H1 (cell line): ENCODE measurements around the gene ZNF618. TPM values are rescaled to one million over a fixed set of nuclear protein-coding genes. Genes with fewer than 3 reads are reported as not detected.

ENCODE experiments used
- CTCF ChIA-PET: fragments of 300-600 bp; sonication (Branson Sonifier 250); formaldehyde crosslinking; loops from one replicate; lab custom pipeline; 2021; ENCODE audit not compliant: partially characterized antibody; lab: Charles Lee
- POLR2A ChIA-PET: fragments of 300-600 bp; sonication (Branson Sonifier 250); formaldehyde crosslinking; loops from one replicate; lab custom pipeline; 2021; ENCODE audit warnings: inconsistent platforms; ENCODE audit not compliant: partially characterized antibody; lab: Charles Lee
- DNase-seq, 2 experiments: peaks; one replicate each; pipeline versions ENCODE4 v3.0.0 to v3.0.0-alpha.2; 2010 to 2022; ENCODE audit warnings: low spot score in 2 of 2, low read depth in 1 of 2, mixed read lengths in 1 of 2
- FAIRE-seq: peaks from 2 replicates; lab custom pipeline; 2011; peaks lifted over from hg19 to GRCh38; lab: Jason Lieb, UNC
- H2AFZ ChIP-seq: 2 replicates; pipeline ENCODE4 v1.8.1; 2012; ENCODE audit warnings: low read length, inconsistent platforms
- H2AK5ac ChIP-seq: 2 replicates; pipeline ENCODE4 v1.6.1; 2013; ENCODE audit warnings: low read depth, low read length
- H2BK120ac ChIP-seq: replicated peaks from 2 replicates; pipeline ENCODE3; 2013; ENCODE audit warnings: low read depth, low read length, inconsistent platforms
- H2BK12ac ChIP-seq: 2 replicates; pipeline ENCODE4 v1.6.1; 2013; ENCODE audit warnings: low read depth, low read length
- H2BK15ac ChIP-seq: 2 replicates; pipeline ENCODE4 v1.6.1; 2013; ENCODE audit warnings: low read length
- H2BK20ac ChIP-seq: 2 replicates; pipeline ENCODE4 v1.6.1; 2013; ENCODE audit warnings: low read length
- H2BK5ac ChIP-seq: 2 replicates; pipeline ENCODE4 v1.6.1; 2013; ENCODE audit warnings: low read depth, low read length
- H3K14ac ChIP-seq: 2 replicates; pipeline ENCODE4 v1.6.1; 2013; ENCODE audit warnings: inconsistent platforms; ENCODE audit not compliant: insufficient read length
- H3K18ac ChIP-seq: 2 replicates; pipeline ENCODE4 v1.6.1; 2013; ENCODE audit warnings: low read length; ENCODE audit errors: extremely low read depth
- H3K23ac ChIP-seq: 2 replicates; pipeline ENCODE4 v1.6.1; 2013; ENCODE audit warnings: inconsistent platforms; ENCODE audit not compliant: insufficient read length
- H3K23me2 ChIP-seq: 2 replicates; pipeline ENCODE4 v1.6.1; 2013; ENCODE audit warnings: low read depth, low read length
- H3K27ac ChIP-seq: 2 replicates; pipeline ENCODE4 v1.6.1; 2011; ENCODE audit warnings: low read depth, low read length, inconsistent platforms
- H3K27me3 ChIP-seq, 4 experiments: replicated peaks in 1 of 4; 1 replicate in 1 of 4; 2 replicates in 3 of 4; pipeline versions ENCODE4 v1.6.1 to v1.8.1; 2011 to 2013; ENCODE audit warnings: low read length in 3 of 4, mild to moderate bottlenecking in 3 of 4, inconsistent platforms in 2 of 4, mixed read lengths in 2 of 4, moderate library complexity in 1 of 4; ENCODE audit not compliant: control insufficient read depth in 3 of 4, insufficient read depth in 3 of 4; ENCODE audit errors: extremely low read depth in 1 of 4
- H3K36me3 ChIP-seq, 4 experiments: 2 replicates each; pipeline versions ENCODE4 v1.6.1 to v1.8.1; 2011 to 2013; ENCODE audit warnings: mild to moderate bottlenecking in 4 of 4, low read length in 3 of 4, moderate library complexity in 2 of 4, control low read depth in 1 of 4, inconsistent platforms in 1 of 4; ENCODE audit not compliant: insufficient read depth in 4 of 4, control insufficient read depth in 2 of 4
- H3K4ac ChIP-seq: replicated peaks from 2 replicates; pipeline ENCODE3; 2013; ENCODE audit warnings: low read length, low read depth, mixed read lengths, inconsistent platforms; ENCODE audit not compliant: insufficient read length
- H3K4me1 ChIP-seq, 4 experiments: replicated peaks in 1 of 4; 1 replicate in 1 of 4; 2 replicates in 3 of 4; pipeline versions ENCODE4 v1.6.1 to v1.8.1; 2011 to 2013; ENCODE audit warnings: low read length in 3 of 4, inconsistent platforms in 2 of 4, mixed read lengths in 1 of 4; ENCODE audit not compliant: insufficient read depth in 4 of 4, control insufficient read depth in 3 of 4
- H3K4me2 ChIP-seq, 2 experiments: 2 replicates each; pipeline versions ENCODE4 v1.6.1 to v1.8.1; 2011 to 2013; ENCODE audit warnings: low read depth in 2 of 2, low read length in 2 of 2, control low read depth in 1 of 2, inconsistent platforms in 1 of 2, mild to moderate bottlenecking in 1 of 2; ENCODE audit not compliant: insufficient read depth in 1 of 2
- H3K4me3 ChIP-seq, 4 experiments: fragments of 200-600, 300-600 bp in 1 of 4; sonication (generic), shearing (Covaris generic), sonication (Bioruptor Twin) in 1 of 4; 2 replicates each; pipeline versions ENCODE4 v1.5.1 to v1.8.1; 2011 to 2016; ENCODE audit warnings: low read length in 4 of 4, low read depth in 3 of 4, control low read depth in 2 of 4, inconsistent platforms in 2 of 4, mild to moderate bottlenecking in 2 of 4, mixed read lengths in 1 of 4, moderate library complexity in 1 of 4; ENCODE audit not compliant: insufficient read depth in 2 of 4; ENCODE audit errors: extremely low read depth in 1 of 4
- H3K56ac ChIP-seq: replicated peaks from 2 replicates; pipeline ENCODE3; 2013; ENCODE audit warnings: low read depth, mild to moderate bottlenecking, mixed read lengths, low read length, inconsistent platforms; ENCODE audit not compliant: insufficient read length
- H3K79me1 ChIP-seq: 2 replicates; pipeline ENCODE4 v1.6.1; 2013; ENCODE audit warnings: low read depth, low read length, control low read depth
- H3K79me2 ChIP-seq, 2 experiments: 2 replicates each; pipeline versions ENCODE4 v1.6.1 to v1.8.1; 2012 to 2013; ENCODE audit warnings: low read length in 2 of 2, mild to moderate bottlenecking in 2 of 2, inconsistent platforms in 1 of 2; ENCODE audit not compliant: insufficient read depth in 2 of 2, control insufficient read depth in 1 of 2
- H3K9ac ChIP-seq, 4 experiments: replicated peaks in 1 of 4; 1 replicate in 1 of 4; 2 replicates in 3 of 4; pipeline versions ENCODE4 v1.6.1 to v1.8.1; 2011 to 2013; ENCODE audit warnings: low read depth in 3 of 4, low read length in 3 of 4, control low read depth in 2 of 4, mild to moderate bottlenecking in 2 of 4, moderate library complexity in 2 of 4, inconsistent platforms in 1 of 4; ENCODE audit errors: extremely low read depth in 1 of 4
- H3K9me3 ChIP-seq, 2 experiments: 2 replicates each; pipeline versions ENCODE4 v1.6.1 to v1.8.1; 2012 to 2013; ENCODE audit warnings: mild to moderate bottlenecking in 2 of 2, moderate library complexity in 2 of 2, control low read depth in 1 of 2, inconsistent platforms in 1 of 2, low read depth in 1 of 2, low read length in 1 of 2, mixed read lengths in 1 of 2; ENCODE audit not compliant: insufficient read depth in 2 of 2
- H4K20me1 ChIP-seq, 2 experiments: replicated peaks in 1 of 2; 2 replicates each; pipeline versions ENCODE3 to v1.8.1; 2011 to 2013; ENCODE audit warnings: inconsistent platforms in 2 of 2, low read length in 2 of 2, mild to moderate bottlenecking in 1 of 2; ENCODE audit not compliant: insufficient read depth in 2 of 2, control insufficient read depth in 1 of 2
- H4K5ac ChIP-seq: 2 replicates; pipeline ENCODE4 v1.6.1; 2013; ENCODE audit warnings: low read length, low read depth, mixed read lengths, inconsistent platforms; ENCODE audit not compliant: insufficient read length
- H4K8ac ChIP-seq: 2 replicates; pipeline ENCODE4 v1.8.0; 2013; ENCODE audit warnings: mild to moderate bottlenecking, moderate library complexity, low read length, inconsistent platforms; ENCODE audit not compliant: insufficient read depth; ENCODE audit errors: extremely low read depth
- H4K91ac ChIP-seq: replicated peaks from 2 replicates; pipeline ENCODE3; 2013; ENCODE audit warnings: low read length, mixed read lengths, inconsistent platforms; ENCODE audit not compliant: insufficient read length
- CEBPB ChIP-seq: IDR thresholded peaks from 2 replicates; pipeline ENCODE4 v1.6.1; 2012; ENCODE audit warnings: low read depth, low read length
- HDAC6 ChIP-seq: IDR thresholded peaks from one replicate; pipeline ENCODE4 v1.7.1; 2012; ENCODE audit warnings: low read depth, mild to moderate bottlenecking, inconsistent platforms, low read length, moderate library complexity
- PHF8 ChIP-seq: fragments of 200-600 bp; sonication (generic); conservative IDR thresholded peaks from 2 replicates; pipeline ENCODE4 v1.7.1; 2012; ENCODE audit warnings: low read depth, mild to moderate bottlenecking, inconsistent platforms, low read length, moderate library complexity
- SRF ChIP-seq: IDR thresholded peaks from 2 replicates; pipeline ENCODE4 v1.6.1; 2011; ENCODE audit warnings: mild to moderate bottlenecking, low read depth, low read length, moderate library complexity
- WGBS, 2 experiments: shearing (Covaris generic) in 1 of 2; methylation state at CpG; one replicate each; pipeline versions ENCODE4 v1.1.6 to v1.1.7; 2013 to 2015; ENCODE audit warnings: low lambda C conversion rate in 2 of 2, mixed read lengths in 2 of 2, inconsistent platforms in 1 of 2, low coverage in 1 of 2, missing lambda C conversion rate in 1 of 2; ENCODE audit not compliant: insufficient replicate concordance in 2 of 2, insufficient coverage in 1 of 2, insufficient read length in 1 of 2; ENCODE audit errors: extremely low coverage in 1 of 2, missing lambda C conversion rate in 1 of 2; 5-methylcytosine and 5-hydroxymethylcytosine counted together
- long read RNA-seq, 2 experiments: library from RNA in 1 of 2; library from capped mRNA in 1 of 2; stranded (forward); transcript quantifications; one replicate each; pipeline ENCODE4 v2.0.0, GENCODE V29; 2021; ENCODE audit warnings: inconsistent platforms in 1 of 2
- polyA minus RNA-seq, 3 experiments: library from RNA; depleted of rRNA, polyadenylated mRNA; stranded (reverse); fragments of >200 nt; gene quantifications; 1 replicate in 2 of 3; 2 replicates in 1 of 3; pipeline ENCODE4 v1.2.3, GENCODE V29; 2011
- polyA plus RNA-seq, 7 experiments: library from polyadenylated mRNA; depleted of rRNA in 3 of 7; stranded (reverse) in 5 of 7; unstranded in 2 of 7; fragments of >200 nt in 5 of 7; fragments of 200-250 nt in 2 of 7; gene quantifications; 1 replicate in 5 of 7; 2 replicates in 1 of 7; 4 replicates in 1 of 7; pipeline versions ENCODE4 v1.2.1 to v1.2.3, GENCODE V29; 2011 to 2013; ENCODE audit warnings: missing spikeins in 2 of 7, mixed read lengths in 2 of 7
- total RNA-seq: library from RNA; stranded (reverse); fragmentation: NEBNext Ultra II Directional; extraction: Animal tissue kit (Norgen Biotek cat#: 25700); gene quantifications from 2 replicates; pipeline ENCODE4 v1.2.1, GENCODE V29; 2021

Gene ZNF618, protein sequence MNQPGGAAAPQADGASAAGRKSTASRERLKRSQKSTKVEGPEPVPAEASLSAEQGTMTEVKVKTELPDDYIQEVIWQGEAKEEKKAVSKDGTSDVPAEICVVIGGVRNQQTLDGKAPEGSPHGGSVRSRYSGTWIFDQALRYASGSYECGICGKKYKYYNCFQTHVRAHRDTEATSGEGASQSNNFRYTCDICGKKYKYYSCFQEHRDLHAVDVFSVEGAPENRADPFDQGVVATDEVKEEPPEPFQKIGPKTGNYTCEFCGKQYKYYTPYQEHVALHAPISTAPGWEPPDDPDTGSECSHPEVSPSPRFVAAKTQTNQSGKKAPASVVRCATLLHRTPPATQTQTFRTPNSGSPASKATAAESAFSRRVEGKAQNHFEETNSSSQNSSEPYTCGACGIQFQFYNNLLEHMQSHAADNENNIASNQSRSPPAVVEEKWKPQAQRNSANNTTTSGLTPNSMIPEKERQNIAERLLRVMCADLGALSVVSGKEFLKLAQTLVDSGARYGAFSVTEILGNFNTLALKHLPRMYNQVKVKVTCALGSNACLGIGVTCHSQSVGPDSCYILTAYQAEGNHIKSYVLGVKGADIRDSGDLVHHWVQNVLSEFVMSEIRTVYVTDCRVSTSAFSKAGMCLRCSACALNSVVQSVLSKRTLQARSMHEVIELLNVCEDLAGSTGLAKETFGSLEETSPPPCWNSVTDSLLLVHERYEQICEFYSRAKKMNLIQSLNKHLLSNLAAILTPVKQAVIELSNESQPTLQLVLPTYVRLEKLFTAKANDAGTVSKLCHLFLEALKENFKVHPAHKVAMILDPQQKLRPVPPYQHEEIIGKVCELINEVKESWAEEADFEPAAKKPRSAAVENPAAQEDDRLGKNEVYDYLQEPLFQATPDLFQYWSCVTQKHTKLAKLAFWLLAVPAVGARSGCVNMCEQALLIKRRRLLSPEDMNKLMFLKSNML
- total RNA-seq (28.5 and 31.4 TPM in 2 replicates), polyA plus RNA-seq (2011; rRNA removed) (9.6 and 11.2 TPM in 2 replicates), polyA minus RNA-seq (2011; rRNA and poly(A)+ RNA removed) (15.2 and 17.9 TPM in 2 replicates)
- polyA plus RNA-seq (2011; cell fraction: cytosol; rRNA removed): 7.3 TPM
- 27.9 TPM for polyA plus RNA-seq (2011; cell fraction: nucleus; rRNA removed)
- polyA plus RNA-seq (2012, experiment 1 of 2): 12.4 to 15.7 TPM (median 14.4 TPM) in 4 replicates
- 5.8 TPM for polyA plus RNA-seq (2012, experiment 2 of 2)
- 17.0 TPM for polyA plus RNA-seq (2013, experiment 1 of 2)
- 16.1 TPM for polyA plus RNA-seq (2013, experiment 2 of 2)
- polyA minus RNA-seq (2011; cell fraction: cytosol; rRNA and poly(A)+ RNA removed): 10.3 TPM
- polyA minus RNA-seq (2011; cell fraction: nucleus; rRNA and poly(A)+ RNA removed): 21.1 TPM
- long read RNA-seq, experiment 1, partial matches to known transcripts: 0 of 17 reads
- long read RNA-seq, experiment 1, other reads (novel, unspliced or antisense): 17 of 17 reads
- long read RNA-seq, experiment 2, partial matches to known transcripts: 1 of 3 reads
- long read RNA-seq, experiment 2, other reads (novel, unspliced or antisense): 2 of 3 reads

DNA sequence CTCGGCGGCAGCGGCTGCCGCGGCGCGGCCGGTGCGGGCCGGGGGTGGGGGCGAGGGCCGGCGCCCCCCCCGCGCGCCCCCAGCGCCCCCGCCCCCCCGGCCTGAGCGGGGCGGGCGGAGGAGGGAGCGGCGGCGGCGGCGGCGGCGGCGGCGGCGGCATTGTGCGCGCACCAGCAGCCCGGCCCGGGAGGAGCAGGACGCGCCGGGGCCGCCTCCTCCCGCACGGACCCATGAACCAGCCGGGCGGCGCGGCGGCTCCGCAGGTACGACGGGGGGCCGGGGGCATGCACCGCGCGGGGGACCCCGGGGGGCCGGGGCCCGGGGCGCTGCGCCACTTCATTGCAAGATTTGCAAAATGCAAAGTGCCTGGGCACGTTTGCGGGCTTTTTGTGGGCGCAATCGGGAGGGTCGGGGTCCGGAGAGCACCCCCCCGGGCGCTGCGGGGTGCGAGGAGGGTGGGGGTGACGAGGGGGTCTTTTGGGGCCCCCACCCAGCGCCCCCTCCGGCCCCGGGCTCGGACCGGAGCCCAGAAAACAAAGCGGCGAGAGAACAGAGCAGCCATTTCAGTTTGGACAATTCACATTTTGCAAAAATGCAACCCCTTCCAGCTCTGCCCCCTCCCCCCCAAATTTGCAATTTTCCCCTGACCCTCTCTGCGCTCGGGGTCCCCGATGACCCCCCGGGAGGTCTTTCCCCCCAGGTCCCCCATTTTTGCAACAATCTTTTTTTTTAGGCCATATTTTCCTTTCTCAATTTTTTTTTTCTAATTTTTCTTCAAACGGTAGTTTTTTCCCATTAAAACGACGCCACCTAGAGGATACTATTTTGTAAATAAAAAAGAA is at the start of gene ZNF618:
Gene ZNF618 (plus strand): TSS at position 159 of the 842 bp plus-strand sequence. CDS start 72 bp downstream, at position 231.
- no peaks in the 10 kb centered on the region for H4K20me1 ChIP-seq
- no peak within 1 kb of the TSS for H2BK120ac ChIP-seq
- H3K27ac ChIP-seq: peak within 1 kb of the TSS; percentile 66; the same call in 1 of the 2 replicates
- 1% methylated on average over 27 of the region's 84 CpGs; no CpG with 5 or more reads in 1 of the 2 experiments for WGBS, 2 experiments
- H3K4ac ChIP-seq: no peak within 1 kb of the TSS
- peak within 1 kb of the TSS; percentile 82; the same call in 1 of the 2 replicates for H4K8ac ChIP-seq
- H3K4me2 ChIP-seq: peak within 1 kb of the TSS; percentile 66 to 72; a peak in 3 of 4 replicates
- H3K27me3 ChIP-seq: peaks cover 0 to 4% (median 0%) of the 10 kb centered on the region in 4 experiments; a peak in 1 of 7 replicates
- H4K91ac ChIP-seq: no peak within 1 kb of the TSS
- H2BK15ac ChIP-seq: no peak within 1 kb of the TSS
- H3K18ac ChIP-seq: no peak within 1 kb of the TSS; the same call in 1 of the 2 replicates
- no peak within 1 kb of the TSS for H3K14ac ChIP-seq
- no peaks in the 10 kb centered on the region for H3K36me3 ChIP-seq
- no peak within 1 kb of the TSS; the same call in 1 of the 2 replicates for H2AFZ ChIP-seq
- peak within 1 kb of the TSS; percentile 82 for H4K5ac ChIP-seq
- H3K23ac ChIP-seq: no peak within 1 kb of the TSS
- H3K4me1 ChIP-seq: peaks cover 3 to 6% (median 5%) of the 10 kb centered on the region in 4 experiments
- no peak within 1 kb of the TSS for H2BK5ac ChIP-seq
- POLR2A ChIA-PET: interaction anchor here (0.8 to 1.2 kb wide), 5 partner anchors 10 to 232 kb away, joined by 3 to 4 read pairs (median 3); no protein-coding TSS in a partner anchor
- CTCF ChIA-PET: interaction anchor here (0.6 to 2.3 kb wide), 14 partner anchors 10 to 727 kb away, joined by 3 to 11 read pairs (median 3); no protein-coding TSS in a partner anchor
- peaks cover 0 to 44% of the 10 kb centered on the region in 2 experiments; a peak in 2 of 4 replicates for H3K79me2 ChIP-seq
- no peaks in the 10 kb centered on the region for H3K23me2 ChIP-seq
- peak in 1 of 2 experiments; percentile 67 for DNase-seq
- no peak for FAIRE-seq
- H3K56ac ChIP-seq: peak within 1 kb of the TSS; percentile 42
- peak within 1 kb of the TSS in 3 of 4 experiments; percentile 63 to 79 (median 76); a peak in 5 of 7 replicates for H3K9ac ChIP-seq
- 0 out of 2 replicates have a peak, but pooled peaks cover 2% of the 10 kb centered on the region for H3K79me1 ChIP-seq
- no peak within 1 kb of the TSS for H2BK12ac ChIP-seq
- H2BK20ac ChIP-seq: no peak within 1 kb of the TSS
- H3K9me3 ChIP-seq: no peaks in the 10 kb centered on the region
- H3K4me3 ChIP-seq: peak within 1 kb of the TSS; percentile 70 to 100 (median 74)
- H2AK5ac ChIP-seq: no peak within 1 kb of the TSS
- TF ChIP-seq PHF8 (no peak; the same call in 1 of the 2 replicates), SRF (no peak), CEBPB (no peak), HDAC6 (no peak)
